Gastroesophageal sphincter (tissue), 4 donors: Measurements from ENCODE around the gene CUBN. TPM values are rescaled to one million over a fixed set of nuclear protein-coding genes. Genes with fewer than 3 reads are reported as not detected.

Source experiments
- ATAC-seq: fragments of 150-250 bp; one replicate; pipeline ENCODE4 v1.9.1; 2016; ENCODE audit warnings: mild to moderate bottlenecking, moderate library complexity
- H3K27ac ChIP-seq, 4 donors: fragments of 200-600 bp; sonication (generic) in 3 of 4; 1 replicate in 3 of 4; 2 replicates in 1 of 4; pipeline ENCODE4 v1.5.1; 2016 to 2019
- H3K27me3 ChIP-seq: fragments of 200-600 bp; sonication (generic); one replicate; pipeline ENCODE4 v1.5.1; 2019
- H3K36me3 ChIP-seq, 2 donors: fragments of 200-600 bp; sonication (generic); one replicate each; pipeline ENCODE4 v1.5.1; 2019; ENCODE audit warnings: control low read depth in 1 of 2
- H3K4me1 ChIP-seq, 3 donors: fragments of 200-600 bp; sonication (generic); 1 replicate in 2 of 3; 2 replicates in 1 of 3; pipeline ENCODE4 v1.5.1; 2016 to 2019; ENCODE audit warnings: control low read depth in 2 of 3
- H3K4me3 ChIP-seq, 2 donors: fragments of 200-600 bp; sonication (generic); one replicate each; pipeline ENCODE4 v1.5.1; 2019; ENCODE audit warnings: mild to moderate bottlenecking in 1 of 2, moderate library complexity in 1 of 2
- H3K9me3 ChIP-seq, 3 donors: fragments of 200-600 bp; sonication (generic); one replicate each; pipeline ENCODE4 v1.5.1; 2017 to 2019; ENCODE audit warnings: control low read depth in 2 of 3
- CTCF ChIP-seq, 4 experiments: fragments of 200-600 bp in 2 of 4; fragments of 450-650 bp in 2 of 4; sonication (generic) in 1 of 4; IDR thresholded peaks; one replicate each; pipeline ENCODE4 v1.5.1; 2017 to 2019; ENCODE audit warnings: antibody characterized with exemption in 4 of 4, mild to moderate bottlenecking in 2 of 4, moderate library complexity in 2 of 4
- EP300 ChIP-seq: sonication (generic); formaldehyde crosslinking; IDR thresholded peaks from one replicate; pipeline ENCODE4 v1.6.1; 2017; ENCODE audit warnings: antibody characterized with exemption, mild to moderate bottlenecking
- POLR2A ChIP-seq, 2 donors: fragments of 450-650 bp; IDR thresholded peaks; one replicate each; pipeline ENCODE4 v1.6.1; 2017; ENCODE audit warnings: antibody characterized with exemption in 2 of 2, mild to moderate bottlenecking in 2 of 2, moderate library complexity in 1 of 2
- POLR2AphosphoS5 ChIP-seq: sonication (generic); formaldehyde crosslinking; IDR thresholded peaks from one replicate; pipeline ENCODE4 v1.6.1; 2017; ENCODE audit warnings: antibody characterized with exemption
- WGBS, 2 donors: methylation state at CpG; one replicate each; pipeline ENCODE4 v1.1.5; 2018; ENCODE audit warnings: low coverage in 1 of 2; 5-methylcytosine and 5-hydroxymethylcytosine counted together
- total RNA-seq, 4 donors: library from RNA; depleted of rRNA; stranded (reverse); fragments of >200 nt; gene quantifications; one replicate each; pipeline ENCODE4 v1.1.0, GENCODE V29; 2016

Gene CUBN
- total RNA-seq, 4 donors from 2014 or later, result 0.37 to 2.8 (median 1.6) TPM

GRCh38 chr10:16811292-16811691 lies 318.3 kb downstream of the CUBN start:
- Histone ChIP-seq H3K36me3 (no peaks in the 10 kb centered on the region), H3K9me3 (no peaks in the 10 kb centered on the region), H3K4me1 (peaks cover 4 to 42% (median 9%) of the 10 kb centered on the region in 3 donors), H3K27me3 (no peaks in the 10 kb centered on the region), H3K4me3 (no peak overlapping the region), H3K27ac (no peak overlapping the region)
- WGBS, 2 donors, result 64 to 74% methylated on average over 3 of the region's 3 CpGs
- no peak for ATAC-seq
- TF ChIP-seq EP300 (no peak), CTCF (IDR thresholded peaks at IDR 0.05) (no peak), POLR2AphosphoS5 (no peak), POLR2A (IDR thresholded peaks at IDR 0.05) (no peak)

GRCh38 chr10:16809074-16809718 lies 320.4 kb downstream of the CUBN start:
- H3K36me3 ChIP-seq, result no peaks in the 10 kb centered on the region
- no peak for TF ChIP-seq EP300
- TF ChIP-seq POLR2A (IDR thresholded peaks at IDR 0.05), result no peak
- peak in 3 of 4 experiments; percentile 9 to 40 (median 19) for TF ChIP-seq CTCF (IDR thresholded peaks at IDR 0.05)
- no peak overlapping the region for H3K27ac ChIP-seq
- no peaks in the 10 kb centered on the region for H3K27me3 ChIP-seq
- H3K4me1 ChIP-seq, result peaks cover 0 to 22% (median 0%) of the 10 kb centered on the region in 3 donors
- no peak overlapping the region for H3K4me3 ChIP-seq
- WGBS, 2 donors, result 50 to 85% methylated on average over 2 to 5 of the region's 6 CpGs
- no peaks in the 10 kb centered on the region for H3K9me3 ChIP-seq
- no peak for ATAC-seq

- peaks cover 0 to 21% (median 0%) of the 10 kb centered on the region in 3 donors for H3K4me1 ChIP-seq
- no peak overlapping the region for H3K4me3 ChIP-seq
- no peaks in the 10 kb centered on the region for H3K9me3 ChIP-seq
- no peaks in the 10 kb centered on the region for H3K36me3 ChIP-seq
- no peak overlapping the region for H3K27ac ChIP-seq
- H3K27me3 ChIP-seq, result no peaks in the 10 kb centered on the region
- ATAC-seq, result no peak
- TF ChIP-seq EP300 (no peak), POLR2A (IDR thresholded peaks at IDR 0.05) (no peak), POLR2AphosphoS5 (no peak), CTCF (IDR thresholded peaks at IDR 0.05) (no peak)
- WGBS, 2 donors, result 85 to 89% methylated on average over 3 to 4 of the region's 4 CpGs
Observed at GRCh38 chr10:16804123-16804522, 325.5 kb downstream of the CUBN start.

- 42 to 52% methylated on average over 2 of the region's 2 CpGs for WGBS, 2 donors
- Histone ChIP-seq H3K4me1 (peaks cover 0 to 21% (median 0%) of the 10 kb centered on the region in 3 donors), H3K36me3 (no peaks in the 10 kb centered on the region), H3K9me3 (no peaks in the 10 kb centered on the region), H3K4me3 (no peak overlapping the region), H3K27ac (no peak overlapping the region), H3K27me3 (no peaks in the 10 kb centered on the region)
- TF ChIP-seq POLR2A (IDR thresholded peaks at IDR 0.05), result no peak
- TF ChIP-seq EP300, result no peak
- TF ChIP-seq CTCF (IDR thresholded peaks at IDR 0.05), result no peak
- no peak for TF ChIP-seq POLR2AphosphoS5
- ATAC-seq, result no peak
Observed at GRCh38 chr10:16803464-16803863, 326.1 kb downstream of the CUBN start.

GRCh38 chr10:16799621-16800020 lies 330.0 kb downstream of the CUBN start:
- no peak for ATAC-seq
- Histone ChIP-seq H3K36me3 (no peaks in the 10 kb centered on the region), H3K4me1 (peaks cover 0 to 21% (median 0%) of the 10 kb centered on the region in 3 donors), H3K4me3 (no peak overlapping the region), H3K27me3 (no peaks in the 10 kb centered on the region), H3K27ac (no peak overlapping the region), H3K9me3 (no peaks in the 10 kb centered on the region)
- no peak for TF ChIP-seq EP300
- TF ChIP-seq POLR2A (IDR thresholded peaks at IDR 0.05), result no peak
- no peak for TF ChIP-seq POLR2AphosphoS5
- TF ChIP-seq CTCF (IDR thresholded peaks at IDR 0.05), result no peak
- WGBS, 2 donors, result 62 to 80% methylated on average over 3 to 5 of the region's 8 CpGs
